Upper lobe of left lung (tissue), 4 donors: Measurements from ENCODE around the gene DDX1.

Source experiments
- EP300 ChIP-seq, 4 donors: sonication (generic); formaldehyde crosslinking; IDR thresholded peaks; one replicate each; pipeline ENCODE4 v1.5.1; 2017; ENCODE audit warnings: antibody characterized with exemption in 4 of 4, control low read depth in 2 of 4
- POLR2A ChIP-seq, 4 donors: fragments of 450-650 bp; IDR thresholded peaks; one replicate each; pipeline ENCODE4 v1.5.1; 2016 to 2017; ENCODE audit warnings: antibody characterized with exemption in 4 of 4, mild to moderate bottlenecking in 2 of 4
- POLR2AphosphoS5 ChIP-seq, 2 donors: sonication (generic); formaldehyde crosslinking; IDR thresholded peaks; one replicate each; pipeline ENCODE4 v1.5.1; 2017; ENCODE audit warnings: antibody characterized with exemption in 2 of 2
- TF ChIP-seq, protein P1 (sequence below), 6 experiments: fragments of 450-650 bp in 4 of 6; fragments of 200-600 bp in 2 of 6; sonication (generic) in 2 of 6; IDR thresholded peaks; one replicate each; pipeline ENCODE4 v1.5.1; 2016 to 2019; ENCODE audit warnings: antibody characterized with exemption in 6 of 6

DNA sequence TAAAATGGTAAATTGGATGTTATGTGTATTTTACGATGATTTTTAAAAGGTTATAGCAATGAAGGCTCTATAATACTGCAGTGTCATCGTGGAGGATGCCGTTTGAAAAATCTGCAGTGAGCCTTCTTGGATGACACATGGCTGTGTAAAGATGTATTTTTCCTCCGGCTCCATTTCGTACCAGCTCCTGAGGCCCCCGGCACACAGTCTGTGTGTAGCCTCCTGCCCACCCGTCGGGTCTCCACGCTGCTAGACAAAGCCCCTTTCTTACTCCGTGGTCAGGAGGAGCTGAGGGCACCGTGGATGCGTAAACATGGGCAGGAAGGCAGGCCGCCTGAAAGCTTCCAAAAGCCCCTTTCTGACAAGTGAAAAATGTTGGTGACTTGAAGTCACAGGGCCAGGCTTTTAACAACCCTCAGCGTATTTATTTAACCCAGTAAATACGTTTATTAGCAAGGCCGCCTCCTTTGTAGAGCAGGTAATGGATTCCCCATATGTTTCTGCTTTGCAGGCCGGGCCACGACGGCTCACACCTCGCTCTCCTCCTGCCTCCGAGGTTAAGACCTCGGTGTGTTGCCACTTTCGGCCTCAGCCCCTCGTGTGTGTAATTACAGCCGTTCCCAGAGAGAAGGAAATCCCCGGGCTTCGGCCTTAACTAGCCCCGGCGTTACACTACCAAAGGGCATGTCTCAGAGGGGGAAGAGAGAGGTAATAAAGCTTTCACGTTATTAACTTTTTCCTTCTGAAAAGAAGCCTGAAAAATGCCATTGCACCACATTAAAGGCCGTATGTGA is 72.8 kb downstream of the DDX1 start:
- TF ChIP-seq, protein P1, sequence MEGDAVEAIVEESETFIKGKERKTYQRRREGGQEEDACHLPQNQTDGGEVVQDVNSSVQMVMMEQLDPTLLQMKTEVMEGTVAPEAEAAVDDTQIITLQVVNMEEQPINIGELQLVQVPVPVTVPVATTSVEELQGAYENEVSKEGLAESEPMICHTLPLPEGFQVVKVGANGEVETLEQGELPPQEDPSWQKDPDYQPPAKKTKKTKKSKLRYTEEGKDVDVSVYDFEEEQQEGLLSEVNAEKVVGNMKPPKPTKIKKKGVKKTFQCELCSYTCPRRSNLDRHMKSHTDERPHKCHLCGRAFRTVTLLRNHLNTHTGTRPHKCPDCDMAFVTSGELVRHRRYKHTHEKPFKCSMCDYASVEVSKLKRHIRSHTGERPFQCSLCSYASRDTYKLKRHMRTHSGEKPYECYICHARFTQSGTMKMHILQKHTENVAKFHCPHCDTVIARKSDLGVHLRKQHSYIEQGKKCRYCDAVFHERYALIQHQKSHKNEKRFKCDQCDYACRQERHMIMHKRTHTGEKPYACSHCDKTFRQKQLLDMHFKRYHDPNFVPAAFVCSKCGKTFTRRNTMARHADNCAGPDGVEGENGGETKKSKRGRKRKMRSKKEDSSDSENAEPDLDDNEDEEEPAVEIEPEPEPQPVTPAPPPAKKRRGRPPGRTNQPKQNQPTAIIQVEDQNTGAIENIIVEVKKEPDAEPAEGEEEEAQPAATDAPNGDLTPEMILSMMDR (IDR thresholded peaks at IDR 0.05), result no peak
- TF ChIP-seq POLR2AphosphoS5 (IDR thresholded peaks at IDR 0.05), result no peak
- TF ChIP-seq EP300 (IDR thresholded peaks at IDR 0.05), result no peak
- no peak for TF ChIP-seq POLR2A (IDR thresholded peaks at IDR 0.05)
